LHCN-M2 (cell line): Measurements from ENCODE around the gene IL5. TPM values are rescaled to one million over a fixed set of nuclear protein-coding genes. Genes with fewer than 3 reads are reported as not detected.
"Not testable (repeated sequence)": the region's sequence is repeated elsewhere in the genome, so short reads cannot be mapped to it uniquely, and the experiment has no call there.

Source experiments
- DNase-seq: peaks from one replicate; pipeline ENCODE4 v3.0.0-alpha.2; 2012; ENCODE audit warnings: low read depth
- polyA plus RNA-seq: library from polyadenylated mRNA; unstranded; fragments of >200 nt; gene quantifications from one replicate; pipeline ENCODE4 v1.2.1, GENCODE V29; 2012; ENCODE audit warnings: missing spikeins
- total RNA-seq: library from RNA; depleted of rRNA; stranded (reverse); fragments of >200 nt; gene quantifications from 2 replicates; pipeline ENCODE4 v1.2.3, GENCODE V29; 2014; rRNA removed

The IL5 gene
- not detected in 2 replicates for total RNA-seq
- not detected for polyA plus RNA-seq

DNA sequence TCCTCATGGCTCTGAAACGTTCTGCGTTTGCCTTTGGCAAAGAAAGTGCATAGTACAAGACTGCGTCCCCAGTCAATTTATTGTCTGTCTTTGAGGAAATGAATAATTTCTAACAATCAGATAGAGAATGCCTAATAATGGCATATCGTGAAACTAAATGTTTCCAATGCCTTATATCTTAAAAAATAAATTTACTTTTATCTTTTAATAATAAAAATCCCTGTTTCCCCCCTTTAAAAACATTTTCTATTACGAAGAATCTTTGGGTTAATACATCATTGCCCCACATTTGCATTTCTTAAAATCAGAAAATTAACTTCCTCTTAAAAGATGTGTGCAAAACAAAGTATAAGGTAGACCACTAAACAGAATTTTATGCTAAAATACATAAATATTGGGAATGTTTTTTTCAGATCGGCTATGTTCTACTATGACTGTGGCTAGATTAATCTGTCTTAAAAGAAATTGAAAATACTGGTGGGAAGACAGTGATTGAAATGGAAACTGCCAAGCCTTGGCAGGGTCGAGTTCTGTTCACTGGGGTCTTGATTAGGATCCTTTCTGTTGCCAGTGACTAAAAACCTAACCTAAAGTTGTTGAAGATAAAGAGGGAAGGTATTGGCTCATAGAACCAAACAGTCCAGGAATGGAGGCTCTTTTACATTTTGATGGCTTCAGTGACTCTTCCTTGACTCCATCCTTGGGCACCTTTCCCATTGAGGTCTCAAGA, at the start of gene IL5:
Gene IL5, minus strand, starts transcription at position 51 of the 730 bp plus-strand sequence. Its CDS starts 44 bp downstream, at position 7.
- DNase-seq: no peak

DNA sequence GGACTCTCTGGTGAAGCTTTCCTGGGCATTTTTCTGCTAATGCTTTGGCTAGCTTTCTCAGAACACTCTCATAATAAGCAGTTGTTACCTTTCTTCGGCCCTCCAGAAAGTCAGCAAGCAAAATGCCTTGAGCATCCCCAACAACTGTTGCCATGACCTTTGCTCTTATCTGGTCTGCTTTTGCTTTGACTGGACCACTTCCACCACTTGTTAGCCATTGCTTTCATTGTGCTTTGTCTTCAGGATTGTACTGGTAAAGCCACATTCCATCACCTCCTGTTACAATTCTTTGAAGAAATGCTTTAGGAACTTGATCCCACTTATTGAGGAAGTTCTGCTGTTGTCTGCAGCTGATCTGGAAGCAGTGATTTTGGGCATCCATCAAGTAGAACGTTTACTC, 49.2 kb upstream of the IL5 start:
- DNase-seq: peak; percentile 83

- DNase-seq: no peak
These were observed 47.8 kb upstream of the IL5 start for GRCh38 chr5:132591145-132591544.

DNA sequence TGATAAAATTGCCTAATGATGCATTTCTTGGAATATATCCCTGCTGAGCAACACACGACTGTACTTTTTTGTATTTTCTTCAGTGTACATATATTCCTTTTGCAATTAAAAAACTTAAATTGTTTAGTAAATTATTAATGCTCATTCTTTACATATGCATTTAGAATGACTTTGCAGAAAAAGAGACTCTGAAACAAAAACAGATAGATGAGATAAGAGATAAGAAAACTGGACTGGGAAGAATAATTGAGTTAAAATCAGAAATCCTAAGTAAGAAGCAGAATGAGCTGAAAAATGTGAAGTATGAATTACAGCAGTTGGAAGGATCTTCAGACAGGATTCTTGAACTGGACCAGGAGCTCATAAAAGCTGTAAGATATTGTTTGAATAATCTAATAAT, 46.1 kb upstream of the IL5 start:
- no peak for DNase-seq

DNA sequence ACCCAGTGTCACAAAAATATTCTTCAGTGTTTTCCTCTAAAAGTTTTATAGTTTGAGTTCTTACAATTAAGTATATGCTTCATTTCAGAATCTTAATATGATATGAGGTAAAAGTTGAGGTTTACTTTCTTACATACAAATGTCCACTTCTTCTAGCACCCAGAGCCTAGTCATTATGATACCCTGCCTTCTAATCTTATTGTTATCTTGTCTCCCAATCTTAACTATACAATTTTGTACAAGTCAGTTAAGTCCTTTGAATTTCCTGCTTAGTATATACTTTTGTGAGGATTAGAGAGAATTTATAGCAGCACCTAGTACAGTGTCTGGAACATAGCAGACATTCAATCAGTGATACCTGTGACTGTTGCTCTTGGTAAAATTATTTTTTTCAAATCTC, 42.7 kb upstream of the IL5 start:
- DNase-seq: no peak

- not testable (repeated sequence) for DNase-seq
These were observed 41.2 kb upstream of the IL5 start for GRCh38 chr5:132584560-132584959.

- DNase-seq: no peak
These were observed 32.8 kb upstream of the IL5 start for GRCh38 chr5:132576123-132576522.

GRCh38 chr5:132566657-132567056, 23.3 kb upstream of the IL5 start:
- DNase-seq: no peak

- DNase-seq: not testable (repeated sequence)
These were observed 21.2 kb upstream of the IL5 start for GRCh38 chr5:132564555-132564954.

GRCh38 chr5:132561601-132562000, 18.3 kb upstream of the IL5 start:
- no peak for DNase-seq

DNA sequence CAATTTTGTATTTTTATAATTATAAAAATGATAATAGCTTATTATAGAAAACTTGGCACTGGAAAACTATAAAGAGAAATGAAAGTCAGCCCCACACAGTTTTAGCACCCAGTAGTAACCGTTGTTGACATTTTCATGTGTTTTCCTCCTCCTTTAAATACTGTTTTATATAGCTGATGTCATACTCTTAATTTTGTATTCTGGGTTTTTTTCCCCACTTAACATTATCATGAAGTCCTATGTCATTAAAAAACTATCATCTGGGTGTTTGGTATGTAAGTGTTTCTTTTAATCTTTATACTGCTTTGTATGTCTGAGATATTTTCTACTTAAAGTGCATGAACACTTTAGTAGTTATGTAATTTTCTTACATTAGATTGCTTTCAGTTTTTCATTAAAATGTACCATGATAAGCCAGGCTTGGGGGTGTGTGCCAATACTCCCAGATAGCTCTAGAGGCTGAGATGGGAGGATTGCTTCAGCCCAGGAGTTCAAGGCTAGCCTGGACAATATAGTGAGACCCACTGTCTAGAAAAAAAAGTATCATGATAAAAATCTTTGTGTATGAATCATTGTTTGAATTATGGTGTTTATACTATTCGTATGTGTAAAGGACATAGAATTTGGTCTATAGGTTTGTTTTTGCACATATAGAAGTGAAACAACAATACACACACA, 16.2 kb upstream of the IL5 start:
- no peak for DNase-seq

DNA sequence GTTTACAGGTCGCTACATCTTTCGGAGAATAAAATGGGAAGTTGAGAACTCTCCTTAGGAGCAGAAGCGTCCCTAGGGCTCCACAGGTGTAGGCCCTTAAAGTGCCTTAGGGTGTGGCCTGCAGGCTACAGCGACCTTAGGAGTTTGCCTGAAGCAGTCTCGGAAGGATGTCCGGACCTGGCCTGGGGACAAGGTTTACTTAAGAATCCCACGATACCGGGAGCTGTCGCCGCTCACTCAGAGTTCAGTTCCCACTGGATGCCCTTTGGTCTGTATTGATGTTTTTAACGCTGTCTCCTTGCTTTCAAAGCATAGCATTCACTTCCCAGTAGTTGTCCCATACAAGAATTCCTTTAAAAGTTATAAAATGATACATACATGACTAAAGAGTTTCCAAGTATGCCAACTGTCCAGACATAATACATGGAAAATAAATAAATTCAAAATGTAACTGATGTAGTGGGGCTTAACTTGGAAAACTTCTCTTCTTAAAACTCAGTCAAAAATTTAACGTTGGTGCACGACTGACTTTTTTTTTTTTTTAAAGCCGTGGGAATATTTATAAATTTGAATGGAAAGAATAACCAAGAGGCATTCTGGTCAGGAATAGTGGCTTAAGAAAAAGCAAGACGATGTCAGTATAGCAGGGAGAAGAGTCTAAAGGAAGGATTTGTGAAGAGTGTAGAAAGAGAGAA, 14.3 kb upstream of the IL5 start:
- peak; percentile 17 for DNase-seq

- DNase-seq: peak; percentile 85
These were observed 13.6 kb upstream of the IL5 start, which contains the start of gene RAD50 for GRCh38 chr5:132556763-132557477. RAD50 (plus strand) TSS chr5:132556977; CDS start chr5:132557325, 348 bp downstream.

DNA sequence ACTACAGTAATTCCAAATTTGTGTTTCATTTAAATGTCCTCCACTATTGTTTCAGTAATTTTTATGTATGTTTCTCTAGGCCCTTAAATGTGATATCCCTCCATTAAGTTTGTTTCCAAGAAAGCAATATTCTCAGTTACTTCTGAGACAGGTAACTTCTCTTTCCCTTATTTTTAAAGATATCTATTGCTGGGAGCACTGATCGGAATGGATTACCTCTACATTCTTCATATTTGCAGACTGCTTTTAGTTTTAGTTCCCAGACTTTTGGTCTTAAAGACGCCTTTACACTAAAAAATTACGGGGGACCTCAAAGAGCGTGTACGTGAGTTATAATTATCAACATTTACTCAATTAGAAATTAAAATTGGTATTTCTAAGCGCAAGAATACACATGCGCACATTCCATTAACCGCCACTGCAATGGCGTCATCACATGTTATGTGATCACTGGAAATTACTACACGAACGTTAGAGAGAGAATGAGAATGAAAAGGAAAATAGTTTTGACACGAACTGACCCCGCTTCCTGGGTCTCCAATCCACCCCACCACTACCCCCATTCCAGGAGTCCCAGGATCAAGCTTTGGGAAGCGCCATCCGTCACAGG, 12.9 kb upstream of the IL5 start:
- DNase-seq: no peak

GRCh38 chr5:132549576-132549975, 6.3 kb upstream of the IL5 start:
- no peak for DNase-seq

GRCh38 chr5:132548834-132549233, 5.5 kb upstream of the IL5 start:
- DNase-seq: not testable (repeated sequence)

DNA sequence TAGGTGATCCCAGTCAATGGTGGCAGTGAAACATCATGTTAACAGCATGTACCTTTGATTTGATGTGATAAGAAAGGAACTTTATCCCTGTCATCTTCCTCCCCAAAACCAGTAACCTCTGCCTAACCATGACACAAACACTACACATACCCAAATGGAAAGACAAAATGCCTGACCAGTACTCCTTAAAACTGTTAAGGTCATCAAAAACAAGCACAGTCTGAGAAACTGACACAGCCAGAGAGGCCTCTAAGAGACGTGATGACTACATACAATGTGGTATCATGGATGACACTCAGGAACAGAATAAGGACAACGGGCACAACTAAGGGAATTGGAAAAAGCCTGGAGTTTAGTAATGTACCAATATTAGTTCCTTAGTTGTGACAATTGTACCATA, 3.9 kb upstream of the IL5 start:
- no peak for DNase-seq

GRCh38 chr5:132546108-132546507, 2.8 kb upstream of the IL5 start:
- DNase-seq: no peak

GRCh38 chr5:132540764-132541163, 2.6 kb downstream of the IL5 start:
- DNase-seq: no peak

DNA sequence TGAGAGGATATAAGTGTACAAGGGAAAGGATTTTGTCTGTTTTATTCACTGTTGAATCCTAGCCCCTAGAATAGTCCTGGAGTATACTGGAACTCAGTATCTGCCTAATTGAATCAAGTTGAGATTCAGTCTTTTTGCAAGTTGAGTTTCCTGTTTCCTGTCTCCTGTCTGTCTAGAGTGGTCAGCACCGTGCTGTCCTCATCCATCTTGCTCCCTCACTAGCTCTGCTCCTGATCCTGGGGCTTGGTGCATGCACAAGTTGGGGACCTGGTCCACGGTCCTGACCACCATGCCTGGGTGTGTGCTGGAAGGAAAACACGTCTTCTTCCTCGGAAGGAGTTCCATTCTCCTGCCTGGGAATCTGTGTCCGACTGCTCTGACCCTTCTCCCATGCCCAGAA, 3.2 kb downstream of the IL5 start:
- no peak for DNase-seq

- DNase-seq: no peak
These were observed 3.6 kb downstream of the IL5 start for GRCh38 chr5:132539716-132540115.
